ENCODE data around the gene PDP2.

GRCh38 chr16:66920924-66921680, 40.8 kb downstream of the PDP2 start:
- TF ChIP-seq, protein P1, sequence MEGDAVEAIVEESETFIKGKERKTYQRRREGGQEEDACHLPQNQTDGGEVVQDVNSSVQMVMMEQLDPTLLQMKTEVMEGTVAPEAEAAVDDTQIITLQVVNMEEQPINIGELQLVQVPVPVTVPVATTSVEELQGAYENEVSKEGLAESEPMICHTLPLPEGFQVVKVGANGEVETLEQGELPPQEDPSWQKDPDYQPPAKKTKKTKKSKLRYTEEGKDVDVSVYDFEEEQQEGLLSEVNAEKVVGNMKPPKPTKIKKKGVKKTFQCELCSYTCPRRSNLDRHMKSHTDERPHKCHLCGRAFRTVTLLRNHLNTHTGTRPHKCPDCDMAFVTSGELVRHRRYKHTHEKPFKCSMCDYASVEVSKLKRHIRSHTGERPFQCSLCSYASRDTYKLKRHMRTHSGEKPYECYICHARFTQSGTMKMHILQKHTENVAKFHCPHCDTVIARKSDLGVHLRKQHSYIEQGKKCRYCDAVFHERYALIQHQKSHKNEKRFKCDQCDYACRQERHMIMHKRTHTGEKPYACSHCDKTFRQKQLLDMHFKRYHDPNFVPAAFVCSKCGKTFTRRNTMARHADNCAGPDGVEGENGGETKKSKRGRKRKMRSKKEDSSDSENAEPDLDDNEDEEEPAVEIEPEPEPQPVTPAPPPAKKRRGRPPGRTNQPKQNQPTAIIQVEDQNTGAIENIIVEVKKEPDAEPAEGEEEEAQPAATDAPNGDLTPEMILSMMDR (conservative IDR thresholded peaks at IDR 0.05; ENCODE audit: low read depth, low read length), result no peak
- TF ChIP-seq EZH2 (IDR thresholded peaks at IDR 0.05; ENCODE audit: borderline replicate concordance, low read depth, low read length, poor library complexity, severe bottlenecking), result no peak
